H1 (cell line): ENCODE measurements around the gene SLC9A7. TPM values are rescaled to one million over a fixed set of nuclear protein-coding genes. Genes with fewer than 3 reads are reported as not detected.

Experiments
- CTCF ChIA-PET: fragments of 300-600 bp; sonication (Branson Sonifier 250); formaldehyde crosslinking; loops from one replicate; lab custom pipeline; 2021; ENCODE audit not compliant: partially characterized antibody; lab: Charles Lee
- POLR2A ChIA-PET: fragments of 300-600 bp; sonication (Branson Sonifier 250); formaldehyde crosslinking; loops from one replicate; lab custom pipeline; 2021; ENCODE audit warnings: inconsistent platforms; ENCODE audit not compliant: partially characterized antibody; lab: Charles Lee
- DNase-seq, 2 experiments: peaks; one replicate each; pipeline versions ENCODE4 v3.0.0 to v3.0.0-alpha.2; 2010 to 2022; ENCODE audit warnings: low spot score in 2 of 2, low read depth in 1 of 2, mixed read lengths in 1 of 2
- FAIRE-seq: peaks from 2 replicates; lab custom pipeline; 2011; peaks lifted over from hg19 to GRCh38; lab: Jason Lieb, UNC
- H2AFZ ChIP-seq: 2 replicates; pipeline ENCODE4 v1.8.1; 2012; ENCODE audit warnings: low read length, inconsistent platforms
- H2AK5ac ChIP-seq: 2 replicates; pipeline ENCODE4 v1.6.1; 2013; ENCODE audit warnings: low read depth, low read length
- H2BK120ac ChIP-seq: replicated peaks from 2 replicates; pipeline ENCODE3; 2013; ENCODE audit warnings: low read depth, low read length, inconsistent platforms
- H2BK12ac ChIP-seq: 2 replicates; pipeline ENCODE4 v1.6.1; 2013; ENCODE audit warnings: low read depth, low read length
- H2BK15ac ChIP-seq: 2 replicates; pipeline ENCODE4 v1.6.1; 2013; ENCODE audit warnings: low read length
- H2BK20ac ChIP-seq: 2 replicates; pipeline ENCODE4 v1.6.1; 2013; ENCODE audit warnings: low read length
- H2BK5ac ChIP-seq: 2 replicates; pipeline ENCODE4 v1.6.1; 2013; ENCODE audit warnings: low read depth, low read length
- H3K14ac ChIP-seq: 2 replicates; pipeline ENCODE4 v1.6.1; 2013; ENCODE audit warnings: inconsistent platforms; ENCODE audit not compliant: insufficient read length
- H3K18ac ChIP-seq: 2 replicates; pipeline ENCODE4 v1.6.1; 2013; ENCODE audit warnings: low read length; ENCODE audit errors: extremely low read depth
- H3K23ac ChIP-seq: 2 replicates; pipeline ENCODE4 v1.6.1; 2013; ENCODE audit warnings: inconsistent platforms; ENCODE audit not compliant: insufficient read length
- H3K23me2 ChIP-seq: 2 replicates; pipeline ENCODE4 v1.6.1; 2013; ENCODE audit warnings: low read depth, low read length
- H3K27ac ChIP-seq: 2 replicates; pipeline ENCODE4 v1.6.1; 2011; ENCODE audit warnings: low read depth, low read length, inconsistent platforms
- H3K27me3 ChIP-seq, 4 experiments: replicated peaks in 1 of 4; 1 replicate in 1 of 4; 2 replicates in 3 of 4; pipeline versions ENCODE4 v1.6.1 to v1.8.1; 2011 to 2013; ENCODE audit warnings: low read length in 3 of 4, mild to moderate bottlenecking in 3 of 4, inconsistent platforms in 2 of 4, mixed read lengths in 2 of 4, moderate library complexity in 1 of 4; ENCODE audit not compliant: control insufficient read depth in 3 of 4, insufficient read depth in 3 of 4; ENCODE audit errors: extremely low read depth in 1 of 4
- H3K36me3 ChIP-seq, 4 experiments: 2 replicates each; pipeline versions ENCODE4 v1.6.1 to v1.8.1; 2011 to 2013; ENCODE audit warnings: mild to moderate bottlenecking in 4 of 4, low read length in 3 of 4, moderate library complexity in 2 of 4, control low read depth in 1 of 4, inconsistent platforms in 1 of 4; ENCODE audit not compliant: insufficient read depth in 4 of 4, control insufficient read depth in 2 of 4
- H3K4ac ChIP-seq: replicated peaks from 2 replicates; pipeline ENCODE3; 2013; ENCODE audit warnings: low read length, low read depth, mixed read lengths, inconsistent platforms; ENCODE audit not compliant: insufficient read length
- H3K4me1 ChIP-seq, 4 experiments: replicated peaks in 1 of 4; 1 replicate in 1 of 4; 2 replicates in 3 of 4; pipeline versions ENCODE4 v1.6.1 to v1.8.1; 2011 to 2013; ENCODE audit warnings: low read length in 3 of 4, inconsistent platforms in 2 of 4, mixed read lengths in 1 of 4; ENCODE audit not compliant: insufficient read depth in 4 of 4, control insufficient read depth in 3 of 4
- H3K4me2 ChIP-seq, 2 experiments: 2 replicates each; pipeline versions ENCODE4 v1.6.1 to v1.8.1; 2011 to 2013; ENCODE audit warnings: low read depth in 2 of 2, low read length in 2 of 2, control low read depth in 1 of 2, inconsistent platforms in 1 of 2, mild to moderate bottlenecking in 1 of 2; ENCODE audit not compliant: insufficient read depth in 1 of 2
- H3K4me3 ChIP-seq, 4 experiments: fragments of 200-600, 300-600 bp in 1 of 4; sonication (generic), shearing (Covaris generic), sonication (Bioruptor Twin) in 1 of 4; 2 replicates each; pipeline versions ENCODE4 v1.5.1 to v1.8.1; 2011 to 2016; ENCODE audit warnings: low read length in 4 of 4, low read depth in 3 of 4, control low read depth in 2 of 4, inconsistent platforms in 2 of 4, mild to moderate bottlenecking in 2 of 4, mixed read lengths in 1 of 4, moderate library complexity in 1 of 4; ENCODE audit not compliant: insufficient read depth in 2 of 4; ENCODE audit errors: extremely low read depth in 1 of 4
- H3K56ac ChIP-seq: replicated peaks from 2 replicates; pipeline ENCODE3; 2013; ENCODE audit warnings: low read depth, mild to moderate bottlenecking, mixed read lengths, low read length, inconsistent platforms; ENCODE audit not compliant: insufficient read length
- H3K79me1 ChIP-seq: 2 replicates; pipeline ENCODE4 v1.6.1; 2013; ENCODE audit warnings: low read depth, low read length, control low read depth
- H3K79me2 ChIP-seq, 2 experiments: 2 replicates each; pipeline versions ENCODE4 v1.6.1 to v1.8.1; 2012 to 2013; ENCODE audit warnings: low read length in 2 of 2, mild to moderate bottlenecking in 2 of 2, inconsistent platforms in 1 of 2; ENCODE audit not compliant: insufficient read depth in 2 of 2, control insufficient read depth in 1 of 2
- H3K9ac ChIP-seq, 4 experiments: replicated peaks in 1 of 4; 1 replicate in 1 of 4; 2 replicates in 3 of 4; pipeline versions ENCODE4 v1.6.1 to v1.8.1; 2011 to 2013; ENCODE audit warnings: low read depth in 3 of 4, low read length in 3 of 4, control low read depth in 2 of 4, mild to moderate bottlenecking in 2 of 4, moderate library complexity in 2 of 4, inconsistent platforms in 1 of 4; ENCODE audit errors: extremely low read depth in 1 of 4
- H3K9me3 ChIP-seq, 2 experiments: 2 replicates each; pipeline versions ENCODE4 v1.6.1 to v1.8.1; 2012 to 2013; ENCODE audit warnings: mild to moderate bottlenecking in 2 of 2, moderate library complexity in 2 of 2, control low read depth in 1 of 2, inconsistent platforms in 1 of 2, low read depth in 1 of 2, low read length in 1 of 2, mixed read lengths in 1 of 2; ENCODE audit not compliant: insufficient read depth in 2 of 2
- H4K20me1 ChIP-seq, 2 experiments: replicated peaks in 1 of 2; 2 replicates each; pipeline versions ENCODE3 to v1.8.1; 2011 to 2013; ENCODE audit warnings: inconsistent platforms in 2 of 2, low read length in 2 of 2, mild to moderate bottlenecking in 1 of 2; ENCODE audit not compliant: insufficient read depth in 2 of 2, control insufficient read depth in 1 of 2
- H4K5ac ChIP-seq: 2 replicates; pipeline ENCODE4 v1.6.1; 2013; ENCODE audit warnings: low read length, low read depth, mixed read lengths, inconsistent platforms; ENCODE audit not compliant: insufficient read length
- H4K8ac ChIP-seq: 2 replicates; pipeline ENCODE4 v1.8.0; 2013; ENCODE audit warnings: mild to moderate bottlenecking, moderate library complexity, low read length, inconsistent platforms; ENCODE audit not compliant: insufficient read depth; ENCODE audit errors: extremely low read depth
- H4K91ac ChIP-seq: replicated peaks from 2 replicates; pipeline ENCODE3; 2013; ENCODE audit warnings: low read length, mixed read lengths, inconsistent platforms; ENCODE audit not compliant: insufficient read length
- ATF3 ChIP-seq: IDR thresholded peaks from 2 replicates; pipeline ENCODE4 v1.6.1; 2011; ENCODE audit warnings: low read depth, mild to moderate bottlenecking, low read length; ENCODE audit not compliant: insufficient read depth
- CBX5 ChIP-seq: fragments of 300-800, 300-1000 bp; sonication (generic); IDR thresholded peaks from 2 replicates; pipeline ENCODE4 v1.7.1; 2016; ENCODE audit warnings: antibody characterized with exemption, low read length, low read depth
- CTCF ChIP-seq, 3 experiments: IDR thresholded peaks; 1 replicate in 2 of 3; 2 replicates in 1 of 3; pipeline versions ENCODE4 v1.5.1 to v1.6.1; 2011; ENCODE audit warnings: low read length in 3 of 3, mild to moderate bottlenecking in 3 of 3, inconsistent platforms in 2 of 3, low read depth in 1 of 3, moderate library complexity in 1 of 3; ENCODE audit not compliant: insufficient read depth in 1 of 3; ENCODE audit errors: control extremely low read depth in 1 of 3
- MAFK ChIP-seq: IDR thresholded peaks from 2 replicates; pipeline ENCODE4 v1.6.1; 2012; ENCODE audit warnings: low read depth, mild to moderate bottlenecking, improper control_type of control experiment, low read length
- MAX ChIP-seq: IDR thresholded peaks from 2 replicates; pipeline ENCODE4 v1.6.1; 2012; ENCODE audit warnings: inconsistent platforms
- SAP30 ChIP-seq: fragments of 300-600 bp; sonication (generic); IDR thresholded peaks from 2 replicates; pipeline ENCODE4 v1.7.1; 2012; ENCODE audit warnings: low read length, moderate library complexity, mild to moderate bottlenecking, inconsistent platforms; ENCODE audit not compliant: insufficient read depth, insufficient replicate concordance
- SP2 ChIP-seq: IDR thresholded peaks from 2 replicates; pipeline ENCODE4 v1.6.1; 2012; ENCODE audit warnings: mild to moderate bottlenecking, low read length, inconsistent platforms
- TAF7 ChIP-seq: optimal IDR thresholded peaks from 2 replicates; pipeline ENCODE3; 2011; ENCODE audit warnings: low read depth, mild to moderate bottlenecking, inconsistent platforms, low read length, moderate library complexity, borderline replicate concordance
- TBP ChIP-seq: IDR thresholded peaks from 2 replicates; pipeline ENCODE4 v1.6.1; 2011; ENCODE audit warnings: low read depth, low read length, improper control_type of control experiment
- WGBS, 2 experiments: shearing (Covaris generic) in 1 of 2; methylation state at CpG; one replicate each; pipeline versions ENCODE4 v1.1.6 to v1.1.7; 2013 to 2015; ENCODE audit warnings: low lambda C conversion rate in 2 of 2, mixed read lengths in 2 of 2, inconsistent platforms in 1 of 2, low coverage in 1 of 2, missing lambda C conversion rate in 1 of 2; ENCODE audit not compliant: insufficient replicate concordance in 2 of 2, insufficient coverage in 1 of 2, insufficient read length in 1 of 2; ENCODE audit errors: extremely low coverage in 1 of 2, missing lambda C conversion rate in 1 of 2; 5-methylcytosine and 5-hydroxymethylcytosine counted together
- polyA plus RNA-seq, 7 experiments: library from polyadenylated mRNA; depleted of rRNA in 3 of 7; stranded (reverse) in 5 of 7; unstranded in 2 of 7; fragments of >200 nt in 5 of 7; fragments of 200-250 nt in 2 of 7; gene quantifications; 1 replicate in 5 of 7; 2 replicates in 1 of 7; 4 replicates in 1 of 7; pipeline versions ENCODE4 v1.2.1 to v1.2.3, GENCODE V29; 2011 to 2013; ENCODE audit warnings: missing spikeins in 2 of 7, mixed read lengths in 2 of 7
- total RNA-seq: library from RNA; stranded (reverse); fragmentation: NEBNext Ultra II Directional; extraction: Animal tissue kit (Norgen Biotek cat#: 25700); gene quantifications from 2 replicates; pipeline ENCODE4 v1.2.1, GENCODE V29; 2021

The SLC9A7 gene
- total and polyA plus RNA-seq, 2 of the 8 experiments (the other 6 are each of a cell fraction or from before 2014, with no cell fraction given), result 6.7 to 17.2 TPM

DNA sequence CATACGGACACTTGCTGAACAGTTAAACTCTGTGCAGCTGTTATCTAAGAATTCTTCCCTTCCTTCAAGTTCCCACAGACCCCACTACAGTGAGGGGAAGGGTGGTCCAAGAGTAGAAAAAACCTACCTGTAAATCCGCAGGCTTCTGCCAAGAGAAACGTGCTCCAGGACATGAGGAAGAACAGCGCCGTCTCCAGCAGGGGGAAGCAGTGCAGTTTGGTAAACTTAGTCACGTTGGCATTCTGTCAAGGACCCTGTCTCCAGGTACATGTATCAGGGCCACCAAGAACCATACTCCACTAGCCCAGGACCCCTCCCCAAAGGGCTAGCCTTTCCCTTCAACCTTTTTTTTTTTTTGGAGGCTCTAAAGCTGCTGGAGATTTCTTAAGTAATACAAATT lies 105.4 kb downstream of the SLC9A7 start:
- Histone ChIP-seq H4K5ac (no peak overlapping the region), H2BK15ac (no peak overlapping the region), H2BK20ac (no peak overlapping the region), H3K56ac (no peak overlapping the region), H3K79me1 (no peaks in the 10 kb centered on the region), H2AK5ac (no peak overlapping the region), H2BK12ac (no peak overlapping the region), H3K9me3 (peaks cover 4 to 8% of the 10 kb centered on the region in 2 experiments; a peak in 1 of 4 replicates), H3K4me2 (no peak overlapping the region), H4K8ac (no peak overlapping the region), H3K4me1 (peaks cover 0 to 13% (median 9%) of the 10 kb centered on the region in 4 experiments; a peak in 4 of 7 replicates), H3K23me2 (no peaks in the 10 kb centered on the region), H2BK120ac (no peak overlapping the region), H3K14ac (no peak overlapping the region), H2BK5ac (no peak overlapping the region), H3K79me2 (no peaks in the 10 kb centered on the region), H3K4ac (no peak overlapping the region), H3K23ac (no peak overlapping the region), H3K18ac (no peak overlapping the region), H2AFZ (no peak overlapping the region), H3K36me3 (no peaks in the 10 kb centered on the region; a peak in 1 of 8 replicates), H3K27ac (no peak overlapping the region), H4K20me1 (no peaks in the 10 kb centered on the region), H4K91ac (no peak overlapping the region), H3K9ac (no peak overlapping the region), H3K27me3 (no peaks in the 10 kb centered on the region), H3K4me3 (no peak overlapping the region)
- WGBS, 2 experiments, result 65% methylated on average over 6 of the region's 6 CpGs; no CpG with 5 or more reads in 1 of the 2 experiments
- ChIA-PET CTCF (interaction anchor here (0.6 to 2.4 kb wide), 14 partner anchors 8 to 709 kb away, joined by 3 to 7 read pairs (median 4); no protein-coding TSS in a partner anchor), POLR2A (no interaction called here)
- peak; percentile 32 for FAIRE-seq
- DNase-seq, result peak in 1 of 2 experiments; percentile 53
- TF ChIP-seq SP2 (no peak), CBX5 (no peak), TBP (no peak), MAX (peak; percentile 37; the same call in 1 of the 2 replicates), TAF7 (no peak), ATF3 (no peak), CTCF (IDR thresholded peaks at IDR 0.05; ENCODE audit: control extremely low read depth in 1 of 3, insufficient read depth in 1 of 3, low read depth in 1 of 3, low read length in 3 of 3) (peak; percentile 43 to 66 (median 63); a peak in 3 of 4 replicates), SAP30 (no peak), MAFK (no peak)
